OCI-LY3 (cell line): ENCODE results near the gene DNM1.

ENCODE experiments used
- EZH2phosphoT487 ChIP-seq: fragments of 200-600 bp; shearing (Covaris generic); IDR thresholded peaks from 2 replicates; pipeline ENCODE4 v1.6.1; 2018; ENCODE audit warnings: antibody characterized with exemption, mixed run types, low read depth
- TF ChIP-seq, protein P1 (sequence below): fragments of 200-600, 300-600 bp; sonication (generic); IDR thresholded peaks from 2 replicates; pipeline ENCODE4 v1.5.1; 2014; ENCODE audit warnings: antibody characterized with exemption, low read length, low read depth

DNA sequence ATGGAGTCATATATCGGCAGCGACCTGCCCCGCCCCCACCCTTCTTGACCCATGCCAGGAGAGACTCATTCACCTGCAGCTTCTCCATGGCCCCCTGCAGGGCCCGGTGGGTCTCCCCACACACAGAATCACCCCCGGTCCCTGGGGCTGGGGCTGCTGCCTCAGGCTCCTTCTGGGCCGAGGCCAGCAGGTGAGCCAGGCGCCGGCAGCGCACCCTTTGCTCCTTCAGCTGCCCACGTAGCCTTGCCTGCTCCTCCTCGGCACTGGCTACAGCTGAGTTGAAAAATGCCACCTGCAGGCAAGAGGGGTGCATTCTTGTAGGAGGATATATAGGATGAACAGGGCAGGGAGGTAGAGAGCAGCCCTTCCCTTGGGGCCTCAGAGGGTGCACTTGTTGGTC, 54.7 kb downstream of the DNM1 start:
- TF ChIP-seq, protein P1, sequence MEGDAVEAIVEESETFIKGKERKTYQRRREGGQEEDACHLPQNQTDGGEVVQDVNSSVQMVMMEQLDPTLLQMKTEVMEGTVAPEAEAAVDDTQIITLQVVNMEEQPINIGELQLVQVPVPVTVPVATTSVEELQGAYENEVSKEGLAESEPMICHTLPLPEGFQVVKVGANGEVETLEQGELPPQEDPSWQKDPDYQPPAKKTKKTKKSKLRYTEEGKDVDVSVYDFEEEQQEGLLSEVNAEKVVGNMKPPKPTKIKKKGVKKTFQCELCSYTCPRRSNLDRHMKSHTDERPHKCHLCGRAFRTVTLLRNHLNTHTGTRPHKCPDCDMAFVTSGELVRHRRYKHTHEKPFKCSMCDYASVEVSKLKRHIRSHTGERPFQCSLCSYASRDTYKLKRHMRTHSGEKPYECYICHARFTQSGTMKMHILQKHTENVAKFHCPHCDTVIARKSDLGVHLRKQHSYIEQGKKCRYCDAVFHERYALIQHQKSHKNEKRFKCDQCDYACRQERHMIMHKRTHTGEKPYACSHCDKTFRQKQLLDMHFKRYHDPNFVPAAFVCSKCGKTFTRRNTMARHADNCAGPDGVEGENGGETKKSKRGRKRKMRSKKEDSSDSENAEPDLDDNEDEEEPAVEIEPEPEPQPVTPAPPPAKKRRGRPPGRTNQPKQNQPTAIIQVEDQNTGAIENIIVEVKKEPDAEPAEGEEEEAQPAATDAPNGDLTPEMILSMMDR, result no peak
- TF ChIP-seq EZH2phosphoT487, result no peak
